ENCODE results near the gene NPTXR.

The NPTXR gene

DNA sequence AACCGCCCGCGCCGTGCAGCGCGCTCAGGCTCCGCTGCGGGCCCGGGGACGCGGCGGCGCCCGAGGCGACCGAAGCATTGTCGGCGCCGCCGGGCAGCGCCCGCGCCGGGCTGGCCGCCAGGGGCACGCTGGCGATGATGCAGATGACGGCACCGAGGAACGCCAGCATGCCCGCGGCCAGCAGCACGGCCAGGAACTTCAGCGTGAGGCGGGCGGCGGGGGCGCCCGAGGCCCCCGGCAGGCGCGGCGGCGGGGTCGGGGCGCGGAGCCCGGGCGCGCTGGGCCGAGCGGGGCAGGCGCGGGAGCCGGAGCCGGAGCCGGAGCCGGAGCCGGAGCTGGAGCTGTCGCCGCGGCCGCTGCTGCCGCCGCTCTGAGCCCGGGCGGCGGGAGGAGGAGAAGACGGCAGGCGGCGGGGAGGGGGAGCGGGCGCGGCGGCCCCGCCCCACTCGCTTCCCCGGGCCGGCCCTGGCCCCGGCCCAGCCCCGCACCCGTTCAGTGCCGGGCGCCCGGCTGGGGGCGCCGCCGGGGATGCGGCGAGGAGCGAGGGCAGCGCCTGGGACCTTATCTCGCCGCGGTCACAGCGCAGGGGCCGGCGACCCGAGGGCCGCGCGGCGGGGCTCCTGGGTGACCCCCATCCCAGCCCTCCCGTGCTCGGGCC, at the start of gene NPTXR:
TSS of gene NPTXR (minus strand) at position 372 of the 658 bp plus-strand sequence.
- H3K27ac Mint-ChIP-seq, result peak within 1 kb of the TSS; percentile 60

DNA sequence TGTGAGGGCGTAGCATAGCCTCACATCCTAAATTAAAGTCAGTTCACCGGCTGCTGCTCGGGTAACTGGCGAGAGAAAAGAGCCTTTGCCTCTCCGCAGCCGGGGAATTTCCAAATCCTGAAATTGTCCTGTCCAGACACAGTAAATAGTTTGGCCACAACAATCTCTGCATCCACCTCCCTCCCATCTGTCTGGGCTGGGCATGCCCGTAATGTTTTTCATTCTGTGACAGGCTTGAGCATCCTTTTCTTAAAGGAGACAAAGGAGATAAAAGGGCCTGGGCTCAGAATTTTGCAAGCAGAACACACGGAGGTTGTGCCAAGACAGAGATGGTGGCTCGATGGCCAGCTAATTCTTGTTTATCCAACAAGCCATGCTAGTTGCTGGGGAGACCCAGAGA, 47.4 kb upstream of the NPTXR start:
- ATAC-seq (ENCODE audit: low read depth) (no peak), DNase-seq (ENCODE audit: low spot score in 2 of 2) (no peak)
- Mint-ChIP-seq H3K27ac (no peak overlapping the region), H3K4me3 (no peak overlapping the region), H3K36me3 (no peaks in the 10 kb centered on the region), H3K27me3 (peaks cover 11% of the 10 kb centered on the region), H3K9me3 (no peaks in the 10 kb centered on the region), H3K4me1 (no peaks in the 10 kb centered on the region)

More for the DNA sequence above, at the start of gene NPTXR:
- H3K4me3 Mint-ChIP-seq, result peak within 1 kb of the TSS; percentile 83
- peak in 1 of 2 donors; percentile 27 for DNase-seq (ENCODE audit: low spot score in 2 of 2)
- peaks cover 9% of the 10 kb centered on the region for H3K4me1 Mint-ChIP-seq
- no peaks in the 10 kb centered on the region for H3K36me3 Mint-ChIP-seq
- ATAC-seq (ENCODE audit: low read depth), result peak; percentile 40
- no peaks in the 10 kb centered on the region for H3K9me3 Mint-ChIP-seq
- H3K27me3 Mint-ChIP-seq, result peaks cover 38% of the 10 kb centered on the region

DNA sequence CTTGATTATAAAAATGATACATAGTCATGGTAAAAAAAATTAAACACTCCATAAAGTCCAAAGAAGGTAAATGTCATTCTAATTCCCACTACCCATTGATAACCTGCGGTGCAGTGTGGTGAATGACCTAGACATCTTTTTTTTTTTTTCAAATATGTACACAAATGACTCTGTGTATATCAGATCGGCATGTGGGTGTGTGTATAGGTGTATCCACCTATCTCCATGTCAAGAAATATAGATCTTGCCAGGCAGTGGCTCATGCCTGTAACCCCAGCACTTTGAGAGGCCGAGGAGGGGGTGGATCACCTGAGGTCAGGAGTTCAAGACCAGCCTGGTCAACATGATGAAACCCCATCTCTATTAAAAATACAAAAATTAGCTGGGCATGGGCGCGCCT, 46.5 kb upstream of the NPTXR start:
- H3K9me3 Mint-ChIP-seq, result no peaks in the 10 kb centered on the region
- H3K4me3 Mint-ChIP-seq, result no peak overlapping the region
- H3K4me1 Mint-ChIP-seq, result no peaks in the 10 kb centered on the region
- H3K27ac Mint-ChIP-seq, result no peak overlapping the region
- no peaks in the 10 kb centered on the region for H3K36me3 Mint-ChIP-seq
- ATAC-seq (ENCODE audit: low read depth) (no peak), DNase-seq (ENCODE audit: low spot score in 2 of 2) (no peak)
- peaks cover 11% of the 10 kb centered on the region for H3K27me3 Mint-ChIP-seq

DNA sequence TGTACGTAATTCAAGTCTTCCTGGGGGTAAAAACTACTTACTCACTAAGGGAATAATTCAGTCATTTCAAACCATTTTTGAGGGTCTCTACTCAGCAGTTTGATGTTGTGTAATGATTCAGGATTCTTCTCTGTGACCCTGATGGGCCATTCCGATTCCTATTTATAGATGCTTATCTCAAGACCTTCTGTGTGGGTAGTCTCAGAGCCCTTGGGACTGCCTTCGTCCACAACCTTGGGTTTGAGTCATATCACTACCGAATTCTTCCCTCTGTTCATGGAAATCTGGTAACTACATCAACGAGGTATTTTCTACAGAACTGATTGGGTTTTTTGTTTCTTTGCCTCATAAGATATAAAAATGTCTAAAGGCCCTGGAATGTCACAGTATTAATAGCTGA, 42.5 kb upstream of the NPTXR start:
- Mint-ChIP-seq H3K9me3 (no peaks in the 10 kb centered on the region), H3K36me3 (no peaks in the 10 kb centered on the region), H3K27ac (no peak overlapping the region), H3K27me3 (peaks cover 9% of the 10 kb centered on the region), H3K4me1 (peaks cover under 1% of the 10 kb centered on the region), H3K4me3 (no peak overlapping the region)
- DNase-seq (ENCODE audit: low spot score in 2 of 2) (no peak), ATAC-seq (ENCODE audit: low read depth) (no peak)

DNA sequence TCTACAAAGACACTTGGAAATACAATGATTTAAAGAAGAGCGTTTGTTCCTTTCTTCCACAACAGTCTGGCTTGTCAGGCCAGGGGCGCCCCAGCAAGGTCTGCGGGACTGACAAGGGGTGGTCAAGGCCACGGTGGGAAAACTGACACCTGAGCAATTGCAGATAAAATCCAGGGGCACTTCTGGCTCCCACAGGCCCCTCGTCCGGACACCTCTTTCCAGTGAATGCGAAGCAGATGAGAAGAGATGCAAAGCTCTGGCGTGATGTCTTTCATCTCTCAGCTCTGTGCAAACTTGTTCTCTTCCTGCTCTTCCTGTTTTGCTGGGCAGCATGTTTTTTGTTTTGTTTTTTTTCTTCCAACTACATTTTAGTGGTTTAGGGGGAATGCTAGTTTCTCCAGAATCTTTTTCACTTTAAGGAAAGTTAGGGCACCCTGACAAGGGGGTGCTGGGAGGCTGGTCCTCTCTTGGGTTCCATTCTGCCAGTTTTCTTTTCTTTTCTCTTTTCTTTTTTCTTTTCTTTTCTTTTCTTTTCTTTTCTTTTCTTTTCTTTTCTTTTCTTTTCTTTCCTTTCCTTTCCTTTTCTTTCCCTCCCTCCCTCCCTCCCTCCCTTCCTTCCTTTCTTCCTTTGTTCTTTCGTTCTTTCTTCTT, 39.3 kb upstream of the NPTXR start:
- Mint-ChIP-seq H3K4me3 (no peak overlapping the region), H3K27ac (no peak overlapping the region), H3K36me3 (no peaks in the 10 kb centered on the region), H3K4me1 (peaks cover 2% of the 10 kb centered on the region), H3K9me3 (no peaks in the 10 kb centered on the region), H3K27me3 (peaks cover 10% of the 10 kb centered on the region)
- DNase-seq (ENCODE audit: low spot score in 2 of 2), result no peak
- no peak for ATAC-seq (ENCODE audit: low read depth)

DNA sequence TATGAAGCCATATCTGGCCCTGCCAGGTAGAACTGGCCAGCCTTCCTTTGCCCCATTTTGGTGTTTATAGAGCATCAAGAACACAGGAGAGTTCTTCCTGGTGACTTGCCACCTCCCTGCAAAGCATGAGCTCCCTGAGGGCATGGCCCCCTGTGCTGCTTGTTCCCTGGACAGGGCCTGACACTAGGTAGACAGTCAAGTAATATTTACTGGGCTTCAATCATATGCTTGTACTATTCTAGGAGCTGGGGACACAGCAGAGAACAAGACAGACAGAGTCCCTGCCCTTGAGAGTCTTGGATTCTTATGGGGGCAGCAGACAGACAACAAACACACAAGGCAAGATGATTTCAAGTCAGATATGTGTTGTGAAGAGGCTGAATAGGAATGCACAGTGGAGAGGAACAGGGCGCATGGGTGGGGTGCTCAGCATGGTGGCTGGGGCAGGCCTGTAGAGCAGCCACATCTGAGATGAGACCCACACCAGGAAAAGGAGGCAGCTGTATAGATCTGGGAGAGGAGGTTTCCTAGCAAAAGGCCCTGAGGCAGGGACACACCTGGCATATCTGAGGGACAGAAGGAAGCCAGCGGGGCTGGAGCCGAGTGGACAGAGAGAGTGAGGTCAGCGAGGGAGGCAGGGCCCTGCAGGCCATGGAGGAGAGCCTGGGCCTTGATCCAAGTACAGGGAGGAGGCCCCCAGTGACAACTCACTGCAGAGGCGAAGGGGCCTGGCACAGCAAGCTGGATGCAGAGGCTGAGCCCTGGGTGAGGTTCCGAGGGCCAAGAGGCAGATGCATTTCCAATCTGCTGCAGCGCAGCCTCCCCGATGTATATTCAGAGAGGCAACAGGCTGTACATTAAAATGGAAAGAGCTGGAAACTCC, 38.4 kb upstream of the NPTXR start:
- Mint-ChIP-seq H3K27ac (no peak overlapping the region), H3K4me1 (peaks cover 2% of the 10 kb centered on the region), H3K9me3 (no peaks in the 10 kb centered on the region), H3K36me3 (no peaks in the 10 kb centered on the region), H3K4me3 (no peak overlapping the region), H3K27me3 (peaks cover 11% of the 10 kb centered on the region)
- ATAC-seq (ENCODE audit: low read depth) (no peak), DNase-seq (ENCODE audit: low spot score in 2 of 2) (no peak)

DNA sequence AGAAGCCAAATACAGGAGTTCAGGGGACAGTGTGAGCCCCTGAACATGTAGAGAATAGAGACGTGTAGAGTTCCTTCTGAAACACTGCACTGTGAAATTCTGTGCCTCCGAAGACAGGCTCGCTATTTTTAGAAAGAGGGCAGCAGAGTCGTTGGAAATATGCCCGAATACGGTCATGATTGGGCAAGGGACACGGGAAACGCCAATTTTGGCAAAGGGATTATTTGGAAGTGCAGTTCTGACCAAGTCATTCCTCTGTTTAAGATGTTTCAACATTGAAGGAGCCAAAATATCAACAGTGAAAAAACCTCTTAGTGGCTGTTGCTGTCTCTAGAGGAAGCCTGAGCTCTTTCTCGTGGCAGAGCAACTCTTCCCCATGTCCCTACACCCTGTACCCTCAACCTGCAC, 37.6 kb upstream of the NPTXR start:
- peaks cover 9% of the 10 kb centered on the region for H3K27me3 Mint-ChIP-seq

DNA sequence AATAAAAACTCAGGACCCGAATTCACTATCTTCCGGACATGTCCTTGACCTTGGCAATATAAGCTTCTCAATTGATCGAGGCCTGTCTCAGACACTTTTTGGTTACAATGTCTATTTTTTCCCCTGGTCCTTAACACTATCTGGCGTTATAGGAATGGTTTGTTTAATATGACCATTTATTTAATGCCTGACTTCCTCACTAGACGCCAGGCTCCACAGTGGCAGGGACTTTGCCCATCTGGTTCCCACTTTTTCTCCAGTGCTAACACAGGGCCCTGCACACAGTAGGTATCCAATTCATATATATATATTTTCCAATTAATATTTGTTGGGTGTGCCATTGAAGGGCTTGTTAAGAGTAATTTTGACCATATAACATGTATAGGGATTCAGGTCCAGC, 36.1 kb upstream of the NPTXR start:
- no peak overlapping the region for H3K27ac Mint-ChIP-seq
- DNase-seq (ENCODE audit: low spot score in 2 of 2) (no peak), ATAC-seq (ENCODE audit: low read depth) (no peak)
- peaks cover 2% of the 10 kb centered on the region for H3K4me1 Mint-ChIP-seq
- no peaks in the 10 kb centered on the region for H3K36me3 Mint-ChIP-seq
- peaks cover 11% of the 10 kb centered on the region for H3K27me3 Mint-ChIP-seq
- no peak overlapping the region for H3K4me3 Mint-ChIP-seq
- no peaks in the 10 kb centered on the region for H3K9me3 Mint-ChIP-seq

More for the DNA sequence above, 37.6 kb upstream of the NPTXR start:
- DNase-seq (ENCODE audit: low spot score in 2 of 2), result no peak
- Mint-ChIP-seq H3K27ac (no peak overlapping the region), H3K4me3 (no peak overlapping the region), H3K36me3 (no peaks in the 10 kb centered on the region), H3K9me3 (no peaks in the 10 kb centered on the region), H3K4me1 (peaks cover 2% of the 10 kb centered on the region)
- no peak for ATAC-seq (ENCODE audit: low read depth)

DNA sequence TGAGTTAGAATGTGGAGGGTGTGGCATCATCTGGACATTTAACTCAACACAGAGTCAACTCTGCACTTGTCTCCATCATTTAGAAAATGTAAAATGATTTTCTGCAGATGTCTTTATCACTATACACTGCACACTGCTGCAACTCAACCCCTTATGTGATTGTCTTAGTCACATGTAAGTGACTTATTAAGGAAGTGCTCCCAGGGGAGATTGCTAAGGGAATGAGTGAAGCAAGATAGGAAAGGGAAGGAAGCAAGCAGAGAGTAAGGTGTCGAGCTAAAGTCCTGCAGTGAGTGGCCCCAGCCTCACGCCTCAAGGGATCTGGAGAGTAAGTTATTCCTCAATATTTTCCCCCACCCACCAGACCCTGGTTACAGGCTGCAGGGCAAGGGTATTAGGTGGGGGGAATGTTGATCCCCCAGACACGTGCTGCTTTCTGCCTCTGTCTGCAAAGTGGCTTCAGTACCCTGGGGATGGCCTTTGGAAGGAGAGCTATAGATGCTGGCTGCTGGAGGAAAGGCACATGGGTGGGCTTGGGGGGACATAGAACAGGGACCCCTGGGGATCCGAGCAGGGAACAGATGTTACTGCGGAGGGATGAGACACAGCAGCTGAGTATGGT, 35.4 kb upstream of the NPTXR start:
- peaks cover 2% of the 10 kb centered on the region for H3K4me1 Mint-ChIP-seq
- no peaks in the 10 kb centered on the region for H3K36me3 Mint-ChIP-seq
- H3K9me3 Mint-ChIP-seq, result no peaks in the 10 kb centered on the region
- H3K27ac Mint-ChIP-seq, result no peak overlapping the region
- no peak overlapping the region for H3K4me3 Mint-ChIP-seq
- no peak for DNase-seq (ENCODE audit: low spot score in 2 of 2)
- H3K27me3 Mint-ChIP-seq, result peaks cover 12% of the 10 kb centered on the region
- no peak for ATAC-seq (ENCODE audit: low read depth)

DNA sequence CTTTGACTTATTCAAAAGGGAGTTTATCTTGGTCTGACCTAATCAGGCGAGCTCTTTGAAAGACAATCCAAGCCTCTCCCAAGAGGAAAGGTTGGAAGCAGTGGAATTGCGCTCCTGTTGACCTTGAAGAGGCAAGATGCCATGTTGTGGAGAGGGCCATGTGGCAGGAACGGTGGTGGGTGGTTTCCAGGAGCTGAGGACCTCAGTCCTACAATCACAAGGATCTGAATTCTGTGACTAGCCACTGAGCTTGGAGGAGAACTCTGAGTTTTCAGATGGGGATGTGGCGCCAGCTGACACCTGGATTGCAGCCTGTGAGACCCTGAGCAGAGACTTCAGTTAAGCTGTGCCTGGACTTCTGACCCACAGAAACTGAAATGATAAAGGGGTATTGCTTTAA, 34.2 kb upstream of the NPTXR start:
- ATAC-seq (ENCODE audit: low read depth) (no peak), DNase-seq (ENCODE audit: low spot score in 2 of 2) (no peak)
- no peaks in the 10 kb centered on the region for H3K36me3 Mint-ChIP-seq
- no peak overlapping the region for H3K4me3 Mint-ChIP-seq
- H3K27ac Mint-ChIP-seq, result no peak overlapping the region
- no peaks in the 10 kb centered on the region for H3K9me3 Mint-ChIP-seq
- H3K27me3 Mint-ChIP-seq, result peaks cover 19% of the 10 kb centered on the region
- peaks cover 11% of the 10 kb centered on the region for H3K4me1 Mint-ChIP-seq

DNA sequence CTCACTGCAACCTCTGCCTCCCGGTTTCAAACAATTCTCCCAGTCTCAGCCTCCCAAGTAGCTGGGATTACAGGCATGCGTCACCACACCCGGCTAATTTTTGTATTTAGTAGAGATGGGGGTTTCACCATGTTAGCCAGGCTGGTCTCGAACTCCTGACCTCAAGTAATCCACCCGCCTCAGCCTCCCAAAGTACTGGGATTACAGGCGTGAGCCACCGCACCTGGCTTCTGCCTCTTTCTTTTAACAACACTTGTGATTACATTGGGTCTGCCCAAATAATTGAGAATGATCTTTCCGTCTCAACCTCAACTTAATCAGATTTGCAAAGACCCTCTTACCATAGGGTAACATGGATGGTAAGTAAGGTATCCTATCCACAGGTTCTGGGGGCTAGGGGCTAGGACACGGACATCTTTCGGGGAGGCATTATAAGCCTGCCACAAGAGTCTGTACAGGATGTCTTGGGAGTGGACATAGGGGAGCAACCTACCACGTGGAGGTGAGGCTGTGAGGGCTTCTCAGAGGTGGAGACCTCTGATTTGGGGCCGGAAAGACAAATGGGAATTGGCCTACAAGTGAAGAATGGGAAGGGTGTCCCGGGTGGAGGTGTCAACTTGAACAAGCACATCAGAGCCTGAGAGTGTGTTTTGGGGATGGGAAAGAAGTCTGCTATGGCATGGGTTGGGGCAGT, 30.8 kb upstream of the NPTXR start:
- peak overlapping the region; percentile 15 for H3K4me3 Mint-ChIP-seq
- DNase-seq (ENCODE audit: low spot score in 2 of 2) (no peak), ATAC-seq (ENCODE audit: low read depth) (no peak)
- no peaks in the 10 kb centered on the region for H3K36me3 Mint-ChIP-seq
- H3K9me3 Mint-ChIP-seq, result no peaks in the 10 kb centered on the region
- no peak overlapping the region for H3K27ac Mint-ChIP-seq
- H3K27me3 Mint-ChIP-seq, result peaks cover 15% of the 10 kb centered on the region
- H3K4me1 Mint-ChIP-seq, result peaks cover 22% of the 10 kb centered on the region

DNA sequence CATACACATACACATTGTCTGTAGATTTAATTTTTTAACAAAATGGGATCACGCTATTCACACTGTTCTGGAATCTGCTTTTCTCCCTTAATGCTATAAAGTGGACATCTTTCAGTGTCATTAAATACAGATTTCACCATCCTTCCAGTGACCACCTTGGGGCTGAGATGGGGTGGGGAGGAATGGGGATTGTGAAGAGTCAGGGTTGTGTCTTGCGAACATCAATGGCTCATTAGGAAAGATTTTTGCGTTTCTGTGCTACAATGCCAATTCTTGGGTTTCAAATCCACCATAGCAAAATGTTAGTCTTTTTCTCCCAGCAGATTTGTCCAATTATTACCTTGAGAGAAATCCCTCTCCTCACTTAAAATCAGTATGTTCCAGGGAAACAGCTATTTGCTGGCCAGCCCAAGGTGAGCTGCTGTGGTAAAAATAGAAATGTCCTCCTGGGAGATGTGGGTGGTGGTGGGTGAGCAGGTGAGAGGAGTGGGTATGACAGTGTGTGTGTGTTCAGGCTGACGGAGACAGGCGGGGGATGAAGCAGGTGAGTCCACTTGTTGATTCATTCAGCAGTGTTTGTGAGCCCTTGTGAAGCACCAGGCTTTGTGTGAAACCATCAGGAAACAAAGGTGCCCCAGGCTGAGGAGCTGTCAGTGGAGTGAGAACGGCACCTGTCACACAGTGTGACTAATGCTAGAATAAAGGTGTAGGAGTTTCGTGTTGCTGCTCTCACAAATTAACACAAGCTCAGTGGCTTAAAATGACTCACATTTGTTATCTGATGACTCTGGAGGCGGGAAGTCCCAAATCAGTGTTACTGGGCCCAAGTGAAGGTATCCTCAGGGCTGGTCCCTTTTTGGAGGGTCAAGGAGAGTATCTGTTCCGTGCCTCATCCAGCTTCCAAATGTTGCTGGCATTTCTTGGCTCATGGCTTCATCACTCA, 29.9 kb upstream of the NPTXR start:
- Mint-ChIP-seq H3K36me3 (no peaks in the 10 kb centered on the region), H3K4me1 (peaks cover 23% of the 10 kb centered on the region), H3K27ac (peak overlapping the region; percentile 84), H3K9me3 (no peaks in the 10 kb centered on the region), H3K27me3 (peaks cover 14% of the 10 kb centered on the region), H3K4me3 (peak overlapping the region; percentile 96)
- ATAC-seq (ENCODE audit: low read depth) (no peak), DNase-seq (ENCODE audit: low spot score in 2 of 2) (no peak)

DNA sequence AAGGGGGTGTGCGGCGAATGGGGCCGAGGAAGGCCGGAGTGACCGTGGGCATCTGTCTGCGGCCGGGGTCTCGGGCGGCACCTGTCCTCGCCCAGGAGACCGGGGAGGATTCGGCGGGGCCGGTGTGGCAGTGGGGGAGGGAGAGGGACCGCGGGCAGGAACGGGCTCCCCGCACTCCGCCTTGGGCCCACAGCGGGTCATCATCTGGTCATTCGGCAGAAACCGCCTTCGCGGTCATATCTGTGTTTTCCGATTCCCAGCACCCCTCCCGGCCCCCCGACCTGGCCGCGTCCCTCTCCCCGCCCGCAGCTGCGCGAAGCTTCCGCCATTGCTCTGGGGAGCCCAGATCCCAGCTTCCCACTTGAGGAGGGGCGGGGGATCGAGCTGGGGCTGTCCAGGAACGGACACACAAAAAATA, 29.0 kb upstream of the NPTXR start:
- no peak for DNase-seq (ENCODE audit: low spot score in 2 of 2)
- Mint-ChIP-seq H3K4me1 (peaks cover 29% of the 10 kb centered on the region), H3K36me3 (peaks cover 2% of the 10 kb centered on the region), H3K27me3 (peaks cover 10% of the 10 kb centered on the region), H3K9me3 (no peaks in the 10 kb centered on the region), H3K27ac (peak overlapping the region; percentile 84), H3K4me3 (peak overlapping the region; percentile 96)
- ATAC-seq (ENCODE audit: low read depth), result no peak

Data from memory B cell (primary cell).